GM12891 (cell line): ENCODE measurements around the gene DEPDC5.

Experiments
- PAX5 ChIP-seq: IDR thresholded peaks from 2 replicates; pipeline ENCODE4 v1.6.1; 2011; ENCODE audit warnings: low read length, moderate library complexity, mild to moderate bottlenecking; ENCODE audit not compliant: insufficient read depth, severe bottlenecking
- POLR2A ChIP-seq: IDR thresholded peaks from 2 replicates; pipeline ENCODE4 v1.6.1; 2011; ENCODE audit warnings: low read depth, low read length, control low read depth
- POLR2AphosphoS5 ChIP-seq: IDR thresholded peaks from 2 replicates; pipeline ENCODE4 v1.6.1; 2011; ENCODE audit warnings: low read depth, low read length, control low read depth
- POU2F2 ChIP-seq: IDR thresholded peaks from 2 replicates; pipeline ENCODE4 v1.6.1; 2011; ENCODE audit warnings: low read depth, mild to moderate bottlenecking, control low read depth, low read length, moderate library complexity
- SPI1 ChIP-seq: IDR thresholded peaks from 2 replicates; pipeline ENCODE4 v1.6.1; 2011; ENCODE audit warnings: low read depth, low read length, control low read depth
- TAF1 ChIP-seq: IDR thresholded peaks from 2 replicates; pipeline ENCODE4 v1.6.1; 2011; ENCODE audit warnings: low read depth, low read length, control low read depth

DNA sequence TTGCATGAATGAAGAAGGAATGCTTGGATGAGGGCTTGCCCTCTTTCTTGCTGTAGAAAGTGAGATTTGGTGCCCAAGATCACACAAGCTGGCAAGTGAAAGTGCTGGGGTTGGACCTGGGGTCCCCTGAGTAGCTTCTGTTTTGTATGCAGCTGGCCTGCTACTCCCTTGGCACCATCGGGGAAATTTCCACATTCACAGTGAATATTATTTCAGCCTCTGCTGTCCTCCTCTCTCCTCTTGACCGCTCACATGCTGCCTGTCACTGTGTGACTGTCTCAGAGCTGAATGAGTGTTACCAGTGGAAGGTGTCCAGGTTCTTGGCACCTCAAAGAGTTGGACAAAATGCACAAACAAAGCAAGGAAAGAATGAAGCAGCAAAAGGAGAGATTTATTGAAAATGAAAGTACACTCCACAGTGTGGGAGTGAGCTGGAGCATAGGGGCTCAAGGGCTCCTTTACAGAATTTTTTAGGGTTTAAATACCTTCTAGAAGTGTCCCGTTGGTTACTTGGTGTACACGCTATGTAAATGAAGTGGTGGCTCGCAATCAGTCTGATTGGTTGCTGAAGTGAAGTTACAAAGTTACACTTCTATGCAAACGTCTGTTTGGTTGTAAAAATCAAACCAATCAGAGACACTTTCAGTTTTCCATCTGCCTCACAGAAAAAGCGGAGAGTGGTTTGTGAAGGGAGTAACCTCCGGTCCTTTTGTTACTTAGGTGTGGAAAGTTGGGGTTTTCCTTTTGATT, 87.4 kb downstream of the DEPDC5 start:
- TF ChIP-seq POLR2AphosphoS5 (no peak), PAX5 (no peak), POLR2A (no peak), TAF1 (no peak), SPI1 (no peak), POU2F2 (no peak)
